ACHN (cell line): ENCODE data around the gene ENPP1.

Experiments used
- DNase-seq: peaks from one replicate; pipeline ENCODE4 v3.0.0-alpha.2; 2015
- in situ Hi-C: cut with HindIII; loops from 2 replicates; pipeline ENCODE4 v1.10.0; 2017; ENCODE audit warnings: low sequenced_read_pairs, low pct_ligation_motif_present, low pct_unique_long_range_greater_than_20kb

The ENPP1 gene

DNA sequence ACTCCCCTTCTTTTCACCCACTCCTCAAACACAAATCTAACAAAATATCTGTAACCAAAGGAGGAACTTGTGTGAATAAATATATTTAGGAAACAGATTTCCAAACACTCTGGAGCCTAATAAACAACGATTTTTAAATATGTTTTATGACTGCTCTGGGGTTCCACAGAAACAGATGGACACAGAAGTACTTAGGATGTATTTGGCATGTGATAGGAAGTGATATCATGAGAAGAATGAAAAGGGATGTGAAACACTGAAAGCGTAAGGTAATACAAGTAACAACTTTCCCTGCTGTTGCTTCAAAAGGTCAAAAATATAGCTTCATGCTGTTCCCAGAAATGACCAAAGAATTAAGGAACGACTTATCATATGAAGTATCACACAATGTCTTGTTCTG, 26.1 kb upstream of the ENPP1 start:
- no peak for DNase-seq
- in situ Hi-C loops, result no loop called here

DNA sequence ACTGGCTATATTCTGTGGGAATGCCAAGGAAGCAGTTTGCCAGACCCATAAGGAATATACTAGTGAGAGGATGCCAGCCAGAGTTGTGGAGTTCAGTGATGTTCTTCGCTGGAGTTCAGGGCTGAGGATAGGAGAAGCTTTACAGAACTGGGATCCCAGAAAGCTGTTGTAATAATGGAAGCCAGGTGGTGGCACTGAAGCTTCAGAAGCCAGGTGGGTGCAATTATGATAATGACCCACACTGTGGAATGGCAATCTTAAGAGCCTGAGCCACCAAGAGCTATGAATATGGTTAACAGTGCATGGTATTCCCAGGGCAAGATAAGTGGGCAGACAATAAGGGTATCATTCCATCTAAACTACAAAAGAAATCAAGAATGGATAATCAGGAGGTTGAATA, 25.1 kb upstream of the ENPP1 start:
- peak; percentile 7 for DNase-seq
- in situ Hi-C loops, result no loop called here

DNA sequence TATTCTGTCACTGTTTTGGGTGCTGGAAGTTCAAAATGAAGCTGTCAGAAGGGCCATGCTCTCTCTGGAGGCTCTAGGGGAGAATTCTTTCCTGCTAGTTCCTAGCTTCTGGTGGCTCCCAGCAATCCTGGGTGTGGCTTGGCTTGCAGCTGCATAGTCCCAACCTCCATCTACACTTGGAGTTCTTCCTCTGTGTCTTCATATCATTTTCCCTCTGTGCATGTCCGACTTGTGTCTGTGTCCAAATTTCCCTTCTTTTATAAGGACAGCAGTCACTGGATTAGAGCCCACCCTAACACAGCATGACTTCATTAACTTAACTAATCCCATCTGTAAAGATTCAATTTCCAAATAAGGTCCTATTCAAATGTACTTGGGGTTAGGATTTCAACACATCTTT, 23.3 kb upstream of the ENPP1 start:
- in situ Hi-C loops, result no loop called here
- DNase-seq, result no peak

DNA sequence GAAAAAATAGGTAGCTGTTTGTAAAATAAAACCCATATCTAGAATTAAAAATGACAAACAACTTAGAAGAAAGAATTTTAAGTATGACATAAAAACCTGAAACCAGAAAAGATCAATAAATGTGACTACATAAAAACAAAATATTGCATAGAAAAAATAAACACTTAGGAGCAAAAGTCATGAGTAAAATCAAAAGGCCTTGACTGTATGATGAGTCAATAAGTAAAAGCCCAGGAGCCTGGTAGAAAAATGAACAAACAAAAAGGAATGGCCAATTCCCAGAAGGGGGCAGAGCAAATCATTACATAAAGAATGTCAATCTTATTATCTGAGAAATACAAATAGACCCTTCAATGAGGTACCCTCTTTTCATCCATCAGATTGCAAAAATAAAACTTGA, 20.7 kb upstream of the ENPP1 start:
- no peak for DNase-seq

DNA sequence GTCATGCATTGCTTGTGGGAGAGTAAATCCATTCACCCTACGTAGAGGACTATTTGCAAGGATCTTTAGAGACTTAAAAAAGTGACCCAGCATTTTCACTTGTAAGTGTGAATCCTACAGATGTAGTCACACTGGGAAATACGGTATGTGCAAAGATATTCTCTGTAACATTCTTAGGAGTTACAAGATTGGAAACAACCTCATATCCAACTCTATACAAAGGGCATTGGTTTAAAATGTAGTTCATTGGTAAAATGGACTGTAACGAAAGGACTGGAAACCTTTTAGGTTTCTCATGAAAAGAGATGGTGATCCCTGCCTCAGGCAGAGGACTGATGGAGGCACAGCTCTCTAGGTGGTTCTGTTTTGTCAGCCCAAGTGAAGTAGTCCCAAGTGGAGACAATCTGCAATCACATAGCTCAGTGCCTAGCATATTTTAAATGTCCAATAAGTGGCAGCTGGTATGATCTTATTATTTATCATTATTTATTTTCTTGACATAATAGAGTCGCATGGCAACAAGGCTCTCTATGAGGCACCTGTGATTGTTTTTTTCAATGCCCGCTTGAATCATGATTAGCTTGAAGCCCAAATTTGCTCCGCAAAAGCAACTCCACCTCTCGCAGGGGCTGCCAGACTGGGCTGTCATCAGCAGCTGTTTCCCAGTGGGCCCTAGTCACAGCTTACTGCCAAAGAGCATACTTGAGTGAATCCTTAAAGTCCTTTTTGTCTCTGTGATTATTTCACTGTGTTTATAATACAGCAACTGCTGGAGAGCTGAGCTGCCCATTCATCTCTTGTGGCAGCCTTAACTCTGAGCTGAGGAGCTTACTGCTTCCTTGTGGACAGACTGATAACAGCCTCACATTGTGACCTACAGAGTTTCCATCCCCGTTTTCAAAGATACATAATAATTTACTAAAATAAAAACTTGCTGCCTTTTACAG, 19.8 kb upstream of the ENPP1 start:
- DNase-seq, result no peak
- in situ Hi-C loops, result no loop called here

More for the DNA sequence above, 20.7 kb upstream of the ENPP1 start:
- in situ Hi-C loops, result no loop called here

DNA sequence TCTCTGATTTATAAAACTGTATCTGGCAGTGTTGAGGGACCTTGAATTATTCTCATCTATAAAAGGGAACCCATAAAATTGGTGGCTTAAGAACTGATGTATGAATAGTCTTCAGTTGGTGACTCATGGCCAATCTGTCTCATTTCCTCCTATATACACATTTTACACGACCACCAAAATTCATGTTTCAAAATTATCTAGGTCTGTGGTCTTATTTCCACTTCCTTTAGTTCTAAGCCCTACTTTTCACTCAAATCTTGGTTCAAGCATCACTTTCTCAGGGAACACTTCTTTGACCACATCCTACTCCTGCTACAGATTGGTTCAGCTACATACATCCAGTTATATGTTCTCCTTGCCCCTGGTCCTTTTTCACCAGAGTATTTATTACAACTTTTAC, 18.6 kb upstream of the ENPP1 start:
- in situ Hi-C loops, result no loop called here
- no peak for DNase-seq

DNA sequence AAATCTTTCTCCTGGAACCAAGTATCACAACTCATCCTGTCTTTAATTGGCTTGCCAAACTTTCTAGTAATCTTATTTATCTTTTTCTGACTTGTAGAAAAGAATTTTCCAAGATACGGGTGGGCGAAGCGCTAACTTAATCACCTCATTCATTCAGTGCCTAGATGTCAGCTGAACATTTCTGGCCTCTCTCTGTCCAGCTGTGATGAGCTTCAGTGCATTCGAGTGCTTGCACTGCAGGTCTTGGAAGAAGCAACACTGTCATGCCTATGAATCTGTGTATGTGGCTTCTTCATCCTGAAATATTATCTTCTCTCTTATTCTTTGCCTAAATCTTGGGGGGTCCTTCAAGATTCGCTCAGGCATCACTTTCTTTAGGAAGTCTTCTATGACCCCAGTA, 16.3 kb upstream of the ENPP1 start:
- DNase-seq, result no peak
- in situ Hi-C loops, result no loop called here

DNA sequence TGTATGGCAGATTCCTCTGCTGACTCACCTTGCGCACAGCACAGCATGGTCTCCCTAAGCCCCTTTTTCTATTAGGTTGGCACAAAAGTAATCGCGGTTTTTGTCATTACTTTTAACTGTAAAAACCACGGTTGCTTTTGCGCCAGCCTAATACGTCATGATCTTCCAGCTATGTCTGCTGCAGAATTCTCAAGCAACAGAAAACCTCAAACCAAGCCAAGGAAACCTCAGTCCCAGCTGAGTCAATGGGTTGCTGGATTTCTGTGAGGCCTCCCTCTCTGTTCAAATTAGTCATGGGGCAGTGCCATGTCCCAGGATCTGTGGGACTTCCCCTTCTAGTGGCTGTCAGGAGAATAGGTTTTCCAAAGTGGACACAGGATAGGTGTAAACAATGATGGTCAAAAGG, 15.7 kb upstream of the ENPP1 start:
- in situ Hi-C loops, result no loop called here
- peak; percentile 12 for DNase-seq

DNA sequence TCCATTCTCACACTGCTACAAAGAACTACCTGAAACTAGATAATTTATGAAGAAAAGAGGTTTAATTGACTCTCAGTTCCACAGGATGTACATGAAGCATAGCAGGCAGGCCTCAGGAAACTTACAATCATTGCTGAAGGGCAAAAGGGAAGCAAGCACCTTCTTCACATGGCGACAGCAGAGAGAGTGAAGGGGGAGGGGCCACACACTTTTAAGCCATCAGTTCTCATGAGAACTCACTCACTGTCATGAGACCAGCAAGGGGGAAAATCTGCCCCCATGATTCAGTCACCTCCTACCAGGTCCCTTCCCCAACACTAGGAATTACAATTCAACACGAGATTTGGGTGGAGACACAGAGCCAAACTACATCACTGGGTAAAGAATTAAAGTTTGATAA, 12.5 kb upstream of the ENPP1 start:
- in situ Hi-C loops, result no loop called here
- no peak for DNase-seq

DNA sequence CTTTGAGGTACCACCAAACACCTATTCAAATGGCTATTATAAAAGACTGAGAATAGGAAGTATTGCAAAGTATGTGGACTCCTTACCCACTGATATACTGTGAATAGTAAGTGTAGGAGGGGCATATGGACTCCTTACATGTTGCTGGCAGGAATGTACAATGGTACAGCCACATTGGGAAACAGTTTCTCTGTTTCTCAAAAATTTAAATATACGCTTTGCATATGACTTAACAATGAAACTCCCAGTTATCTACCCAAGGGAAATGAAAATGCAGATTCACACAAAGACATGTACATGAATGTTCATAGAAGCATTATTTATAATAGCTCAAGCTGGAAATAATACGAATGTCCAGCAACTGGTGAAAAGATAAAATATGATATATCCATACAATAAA, 5.5 kb upstream of the ENPP1 start:
- DNase-seq, result no peak
- in situ Hi-C loops, result no loop called here

DNA sequence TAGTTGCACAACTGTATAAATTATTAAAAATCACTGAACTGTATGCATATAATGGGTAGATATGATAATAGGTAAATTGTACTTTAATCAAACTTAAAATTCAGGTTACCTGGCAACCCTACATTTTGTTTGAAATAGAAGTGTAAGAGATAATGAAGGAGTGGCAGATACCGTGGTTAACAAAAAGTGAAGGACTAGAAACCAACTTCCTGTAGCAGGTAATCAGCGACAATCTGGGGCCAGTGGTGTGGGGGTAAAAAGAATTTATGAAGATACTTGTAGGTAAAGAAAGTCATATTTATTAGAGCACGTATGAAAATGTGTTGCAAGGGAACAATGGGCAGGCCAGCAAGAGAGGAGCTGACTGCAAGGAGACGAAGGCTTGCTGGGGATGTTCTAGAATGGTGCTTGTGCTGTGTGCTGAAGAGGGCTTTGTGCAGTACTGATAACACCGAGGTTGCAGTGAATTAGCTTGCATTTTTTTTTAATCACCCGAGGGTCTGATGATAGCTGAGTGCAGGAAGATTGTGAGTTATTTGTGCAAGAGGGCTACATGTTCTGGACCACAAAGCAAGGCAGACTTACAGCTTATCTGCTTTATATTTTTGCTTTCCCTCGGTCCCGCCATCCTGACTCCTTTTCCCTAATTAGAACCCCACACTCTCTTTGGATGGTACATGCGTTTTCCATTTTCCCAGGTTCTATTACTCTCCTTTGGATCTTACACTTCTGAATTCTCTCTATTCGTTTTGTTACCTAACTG, 4.6 kb upstream of the ENPP1 start:
- DNase-seq, result no peak
- in situ Hi-C loops, result no loop called here

DNA sequence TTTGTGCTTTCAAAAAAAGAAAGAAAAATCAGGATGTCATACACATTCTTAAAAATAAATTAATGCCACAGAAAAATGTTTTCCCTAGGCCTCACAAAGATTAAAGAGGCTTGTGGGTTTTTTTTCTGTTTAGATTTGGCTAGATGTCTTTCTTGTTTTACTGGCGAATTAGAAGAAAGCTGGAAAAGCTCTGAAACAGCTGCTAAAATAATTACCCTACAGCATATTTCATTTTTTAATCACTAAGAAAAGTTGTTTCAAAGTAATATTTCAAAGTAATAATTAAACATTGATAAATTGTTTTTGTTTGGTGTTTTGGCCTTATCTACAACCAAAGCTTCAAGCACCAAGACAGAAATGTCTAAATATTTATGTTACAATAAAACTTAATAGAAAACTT, 3.7 kb upstream of the ENPP1 start:
- in situ Hi-C loops, result no loop called here
- DNase-seq, result no peak

DNA sequence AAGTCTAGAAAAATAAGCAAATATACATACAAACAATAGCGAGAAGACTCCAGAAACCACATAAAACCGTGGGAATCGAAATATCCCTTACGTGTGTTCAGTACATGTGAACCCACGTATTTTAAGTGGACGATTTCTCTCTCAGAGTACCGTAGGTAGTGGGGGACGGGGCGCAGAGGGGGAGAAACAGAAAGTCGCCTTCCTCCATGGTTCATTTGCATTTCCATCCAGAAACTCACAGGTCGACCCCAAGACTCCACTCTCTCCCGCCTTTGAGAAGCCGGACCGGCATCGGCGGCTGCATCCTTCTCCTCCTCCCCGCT, 538 bp upstream of the ENPP1 start:
- in situ Hi-C loops, result no loop called here
- no peak for DNase-seq

DNA sequence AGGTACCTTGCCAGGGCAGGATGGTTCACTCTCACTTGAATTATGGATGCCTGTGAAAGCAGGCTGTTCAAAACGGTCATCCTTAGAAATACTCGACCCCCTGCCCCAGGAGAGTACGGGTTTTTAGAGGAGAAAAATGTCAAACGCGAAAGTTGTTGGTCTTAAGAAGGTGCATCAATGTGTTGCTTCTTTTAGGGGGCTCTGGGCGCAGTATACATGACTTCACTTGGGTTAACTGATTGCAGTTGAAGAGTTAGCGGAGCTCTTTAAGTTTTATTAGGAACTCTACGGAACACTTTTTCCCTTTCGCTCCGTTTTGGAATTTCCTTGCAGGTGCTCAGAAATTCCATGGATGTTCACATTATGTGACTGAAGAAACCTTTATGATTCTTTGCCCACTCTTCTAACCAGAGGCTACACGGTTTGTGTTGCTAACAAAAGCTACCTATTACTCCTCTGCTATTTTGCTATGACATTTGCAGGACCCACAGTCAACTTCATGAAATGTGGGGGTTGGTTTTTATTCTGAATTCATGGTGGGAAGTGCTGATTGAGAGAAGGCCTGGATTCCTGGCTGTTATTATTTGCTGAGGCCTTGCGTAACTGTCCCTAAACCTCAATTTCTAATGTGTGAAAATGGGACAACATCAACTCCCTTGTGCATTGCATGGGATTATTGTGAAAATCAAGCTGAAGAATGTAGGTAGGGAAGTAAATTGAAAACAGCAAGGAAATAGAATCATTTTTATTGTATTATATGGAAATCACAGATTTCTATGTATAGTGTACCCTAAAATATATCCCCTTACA, 845 bp downstream of the ENPP1 start:
- no peak for DNase-seq
- in situ Hi-C loops, result no loop called here

DNA sequence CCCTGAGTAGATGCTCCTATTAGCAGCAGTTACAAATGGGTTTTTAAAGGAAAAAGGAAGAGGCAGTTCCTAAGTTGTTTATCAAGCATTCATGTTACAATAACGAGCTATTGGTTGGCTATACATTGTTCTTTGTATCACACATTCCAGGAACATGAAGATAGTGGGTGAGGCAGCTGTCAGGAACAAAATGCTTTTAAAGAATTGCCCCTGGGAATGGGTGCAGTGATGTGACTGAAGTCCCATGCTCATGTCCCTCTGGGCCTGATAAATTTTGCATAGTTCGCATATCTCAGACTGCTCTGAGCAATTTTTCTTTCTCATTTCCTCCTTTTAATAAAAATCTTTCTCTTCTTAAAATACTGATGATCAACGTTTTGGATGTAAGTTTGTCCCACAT, 3.7 kb downstream of the ENPP1 start:
- in situ Hi-C loops, result no loop called here
- DNase-seq, result no peak

DNA sequence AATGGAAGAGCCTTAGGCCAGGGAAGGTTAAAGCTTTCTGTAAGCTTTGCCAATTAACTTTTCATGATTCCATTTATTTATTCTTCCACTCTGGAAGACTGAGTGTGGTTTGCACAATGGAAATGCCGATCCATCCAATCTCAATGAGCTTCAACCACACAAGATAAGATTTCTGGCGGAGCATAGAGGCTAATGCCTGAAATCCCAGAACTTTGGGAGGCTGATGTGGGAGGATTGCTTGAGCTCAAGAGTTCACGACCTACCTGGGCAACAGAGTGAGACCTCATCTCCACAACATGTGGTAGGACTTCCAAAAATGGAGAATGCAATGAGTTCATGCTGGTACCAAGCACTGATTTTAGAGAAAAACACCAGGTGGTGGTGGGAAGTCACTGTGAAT, 6.2 kb downstream of the ENPP1 start:
- in situ Hi-C loops, result no loop called here
- DNase-seq, result no peak

DNA sequence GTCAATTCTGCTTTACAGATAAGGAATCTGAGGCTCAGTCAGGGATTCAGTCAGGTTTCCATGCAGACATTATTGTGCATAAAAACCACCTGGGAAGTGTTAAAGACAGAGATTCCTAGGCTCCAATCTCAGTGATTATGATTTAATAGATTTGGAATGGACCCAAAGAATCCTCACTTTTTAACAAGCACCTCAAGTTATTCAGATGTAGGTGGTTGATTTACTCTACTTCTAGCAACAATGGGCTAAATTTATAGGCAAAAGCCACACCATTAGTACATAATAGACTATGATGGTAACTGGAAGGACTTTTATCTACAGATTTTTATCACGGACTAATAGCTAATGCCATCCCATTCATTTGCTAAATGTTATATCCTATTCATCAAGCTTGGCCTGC, 9.0 kb downstream of the ENPP1 start:
- no peak for DNase-seq
- in situ Hi-C loops, result no loop called here

DNA sequence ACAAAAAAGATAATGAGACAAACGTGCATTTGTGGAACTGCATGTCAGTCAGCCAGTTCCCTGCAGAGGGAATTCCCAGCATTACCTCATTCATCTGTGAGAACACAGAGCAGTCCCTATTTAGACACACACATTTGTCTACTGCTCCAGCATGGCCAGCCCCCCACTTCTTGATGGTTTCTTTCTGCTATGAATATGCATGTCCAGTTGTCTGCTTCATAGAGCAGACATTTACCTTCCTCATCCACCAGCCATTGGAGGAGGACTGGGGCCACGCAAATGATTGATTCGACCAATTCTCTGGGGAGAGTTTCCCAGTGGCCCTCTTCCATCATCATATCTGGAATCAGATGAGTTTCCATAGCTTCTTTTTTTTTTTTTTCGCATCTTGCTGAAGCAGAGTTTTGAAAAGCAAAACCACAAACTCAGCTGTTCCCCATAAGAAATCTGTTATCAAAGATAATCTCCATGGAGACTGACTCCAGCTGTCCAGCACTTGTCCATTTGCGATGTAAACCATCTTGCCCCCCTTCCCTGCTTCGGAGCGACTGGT, 11.8 kb downstream of the ENPP1 start:
- DNase-seq, result no peak
- in situ Hi-C loops, result no loop called here
